GM21619 (cell line): ENCODE results near the gene TCF19.

ENCODE experiments used
- ATAC-seq: cut with Tn5 transposase; IDR thresholded peaks from one replicate; pipeline ENCODE4 v1.9.1; 2021; ENCODE audit not compliant: unreplicated experiment

Gene TCF19

GRCh38 chr6:31158140-31158862 is at the start of gene TCF19:
Gene TCF19 (plus strand): TSS chr6:31158589. CDS start chr6:31159470, 881 bp downstream.
- ATAC-seq = peak; percentile 78

- no peak for ATAC-seq
These were observed 47.4 kb upstream of the TCF19 start for GRCh38 chr6:31110825-31111582.

- no peak for ATAC-seq
These were observed 46.7 kb upstream of the TCF19 start for GRCh38 chr6:31111712-31112111.

- ATAC-seq = no peak
These were observed 45.9 kb upstream of the TCF19 start, which contains the start of gene C6orf15 for GRCh38 chr6:31112478-31112877. Gene C6orf15 (minus strand): TSS chr6:31112575. CDS start chr6:31112555, 20 bp downstream.

- no peak for ATAC-seq
These were observed 44.4 kb upstream of the TCF19 start for GRCh38 chr6:31113861-31114540.

- no peak for ATAC-seq
These were observed 43.9 kb upstream of the TCF19 start, which contains the start of gene PSORS1C1 for GRCh38 chr6:31114541-31114878. Gene PSORS1C1 (plus strand): TSS chr6:31114800. CDS start chr6:31129633, 14,833 bp downstream.

GRCh38 chr6:31114970-31115849 is 43.2 kb upstream of the TCF19 start:
- ATAC-seq = no peak

GRCh38 chr6:31115941-31116560 is 42.3 kb upstream of the TCF19 start:
- no peak for ATAC-seq

GRCh38 chr6:31116661-31117385 is 41.6 kb upstream of the TCF19 start:
- ATAC-seq = no peak

- no peak for ATAC-seq
These were observed 40.2 kb upstream of the TCF19 start for GRCh38 chr6:31118178-31118577.

- ATAC-seq = no peak
These were observed 38.1 kb upstream of the TCF19 start, which contains the start of gene CDSN for GRCh38 chr6:31120151-31120915. Gene CDSN (minus strand): TSS chr6:31120446. CDS start chr6:31120419, 27 bp downstream.

- ATAC-seq = no peak
These were observed 37.1 kb upstream of the TCF19 start for GRCh38 chr6:31121131-31121790.

- ATAC-seq = no peak
These were observed 35.3 kb upstream of the TCF19 start for GRCh38 chr6:31122791-31123706.

GRCh38 chr6:31125162-31125561 is 33.2 kb upstream of the TCF19 start:
- no peak for ATAC-seq

- no peak for ATAC-seq
These were observed 32.6 kb upstream of the TCF19 start for GRCh38 chr6:31125586-31126363.

- ATAC-seq = no peak
These were observed 31.8 kb upstream of the TCF19 start for GRCh38 chr6:31126396-31127175.
